ENCODE data around the gene TRIM26. TPM values are rescaled to one million over a fixed set of nuclear protein-coding genes. Genes with fewer than 3 reads are reported as not detected.

Gene TRIM26
- total and polyA plus RNA-seq, 8 donors: 12.1 to 25.8 (median 21.7) TPM

DNA sequence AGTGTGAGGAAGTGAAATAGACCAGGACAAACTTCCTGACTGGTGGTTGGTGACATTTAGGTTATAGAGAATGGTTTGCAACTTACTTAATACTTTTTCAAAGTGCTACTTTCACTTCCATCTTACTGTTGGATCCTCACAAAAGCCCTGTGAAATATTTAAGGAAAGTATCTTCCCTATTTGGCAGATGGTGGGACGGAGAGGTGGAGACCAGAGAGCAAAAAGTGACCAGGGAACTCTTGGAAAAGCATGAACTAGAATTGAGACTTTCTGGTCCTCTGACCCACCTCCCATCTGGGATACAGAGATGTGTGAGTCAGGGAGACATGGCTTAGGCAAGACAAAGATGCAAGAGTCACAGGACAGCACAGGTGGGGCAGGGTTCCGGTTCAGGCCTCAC, 55.2 kb downstream of the TRIM26 start:
- no peaks in the 10 kb centered on the region for H3K9me3 ChIP-seq
- TF ChIP-seq, protein P1, sequence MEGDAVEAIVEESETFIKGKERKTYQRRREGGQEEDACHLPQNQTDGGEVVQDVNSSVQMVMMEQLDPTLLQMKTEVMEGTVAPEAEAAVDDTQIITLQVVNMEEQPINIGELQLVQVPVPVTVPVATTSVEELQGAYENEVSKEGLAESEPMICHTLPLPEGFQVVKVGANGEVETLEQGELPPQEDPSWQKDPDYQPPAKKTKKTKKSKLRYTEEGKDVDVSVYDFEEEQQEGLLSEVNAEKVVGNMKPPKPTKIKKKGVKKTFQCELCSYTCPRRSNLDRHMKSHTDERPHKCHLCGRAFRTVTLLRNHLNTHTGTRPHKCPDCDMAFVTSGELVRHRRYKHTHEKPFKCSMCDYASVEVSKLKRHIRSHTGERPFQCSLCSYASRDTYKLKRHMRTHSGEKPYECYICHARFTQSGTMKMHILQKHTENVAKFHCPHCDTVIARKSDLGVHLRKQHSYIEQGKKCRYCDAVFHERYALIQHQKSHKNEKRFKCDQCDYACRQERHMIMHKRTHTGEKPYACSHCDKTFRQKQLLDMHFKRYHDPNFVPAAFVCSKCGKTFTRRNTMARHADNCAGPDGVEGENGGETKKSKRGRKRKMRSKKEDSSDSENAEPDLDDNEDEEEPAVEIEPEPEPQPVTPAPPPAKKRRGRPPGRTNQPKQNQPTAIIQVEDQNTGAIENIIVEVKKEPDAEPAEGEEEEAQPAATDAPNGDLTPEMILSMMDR (IDR thresholded peaks at IDR 0.05): no peak
- DNase-seq (no peak), FAIRE-seq (no peak), ATAC-seq (no peak)
- intact Hi-C loops (cut with DNase I): no loop called here
- no peaks in the 10 kb centered on the region for H3K36me3 ChIP-seq
- H3K4me3 ChIP-seq: no peak overlapping the region
- H3K27ac ChIP-seq: no peak overlapping the region
- WGBS, 2 donors: 67 to 75% methylated on average over 2 of the region's 2 CpGs
- H3K27me3 ChIP-seq: no peaks in the 10 kb centered on the region
- peaks cover 0 to 5% (median 0%) of the 10 kb centered on the region in 3 donors for H3K4me1 ChIP-seq

DNA sequence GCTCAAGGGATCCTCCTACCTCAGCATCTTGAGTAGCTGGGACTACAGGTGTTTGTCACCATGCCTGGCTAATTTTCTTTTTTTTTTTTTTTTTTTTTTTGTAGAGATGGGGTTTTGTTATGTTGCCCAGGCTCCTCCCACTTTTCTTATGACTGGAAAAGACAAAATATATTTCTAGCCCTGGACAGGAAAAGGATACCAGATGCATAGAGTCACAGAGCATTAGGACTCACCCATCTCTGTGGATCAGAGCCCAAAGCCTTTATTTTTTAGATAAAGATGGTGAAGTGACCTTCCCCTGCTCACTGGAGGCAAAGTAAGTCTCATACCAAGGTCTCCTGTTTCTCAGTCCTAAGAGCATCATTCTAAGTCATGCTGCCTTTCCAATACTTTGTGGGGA, 55.6 kb downstream of the TRIM26 start:
- no peak for FAIRE-seq
- DNase-seq: no peak
- H3K36me3 ChIP-seq: no peaks in the 10 kb centered on the region
- TF ChIP-seq, protein P1 (IDR thresholded peaks at IDR 0.05): no peak
- intact Hi-C loops (cut with DNase I): no loop called here
- ATAC-seq: no peak
- H3K9me3 ChIP-seq: no peaks in the 10 kb centered on the region
- H3K4me3 ChIP-seq: no peak overlapping the region
- no peak overlapping the region for H3K27ac ChIP-seq
- no peaks in the 10 kb centered on the region for H3K27me3 ChIP-seq
- peaks cover 0 to 5% (median 0%) of the 10 kb centered on the region in 3 donors for H3K4me1 ChIP-seq

DNA sequence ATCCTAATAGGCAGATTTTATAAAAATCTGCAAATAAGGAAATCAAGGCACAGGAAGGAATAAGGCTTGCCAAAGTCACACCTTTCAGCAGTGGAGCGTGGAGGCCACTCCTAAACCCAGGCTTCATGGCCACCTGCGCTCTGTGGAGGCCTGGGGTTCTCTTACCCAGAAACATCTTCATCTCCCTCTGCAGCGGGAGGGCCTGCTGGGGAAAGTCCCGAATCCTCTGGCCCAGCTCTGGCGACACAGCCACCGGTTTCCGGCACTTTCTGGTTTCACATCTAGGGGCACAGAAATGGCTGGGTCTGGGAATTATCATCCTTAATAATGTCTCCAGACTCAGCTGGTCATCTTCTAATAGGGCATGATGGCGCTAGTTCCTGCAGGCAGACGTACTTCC, 56.4 kb downstream of the TRIM26 start:
- intact Hi-C loops (cut with DNase I): no loop called here
- FAIRE-seq: no peak
- ATAC-seq: no peak
- TF ChIP-seq, protein P1 (IDR thresholded peaks at IDR 0.05): no peak
- WGBS, 2 donors: 76 to 79% methylated on average over 9 of the region's 9 CpGs
- H3K27ac ChIP-seq: no peak overlapping the region
- peaks cover 0 to 5% (median 0%) of the 10 kb centered on the region in 3 donors for H3K4me1 ChIP-seq
- H3K36me3 ChIP-seq: no peaks in the 10 kb centered on the region
- H3K27me3 ChIP-seq: no peaks in the 10 kb centered on the region
- no peak for DNase-seq
- H3K9me3 ChIP-seq: no peaks in the 10 kb centered on the region
- no peak overlapping the region for H3K4me3 ChIP-seq

DNA sequence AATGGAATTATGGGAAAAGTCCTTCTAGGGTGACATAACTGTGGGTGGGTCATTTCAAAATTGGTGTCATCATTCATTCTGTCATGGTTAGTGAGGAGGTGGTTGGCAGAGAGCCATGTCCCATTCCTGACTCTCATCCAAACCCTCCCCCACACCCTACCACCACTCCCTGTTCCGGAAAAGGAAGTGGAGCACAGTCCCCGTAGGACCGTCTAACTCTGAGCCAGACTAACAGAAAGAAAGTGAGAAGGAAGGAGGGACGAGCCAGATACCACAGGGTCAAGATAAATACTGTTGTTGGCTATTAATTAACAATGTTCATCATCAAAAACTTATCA, 57.0 kb downstream of the TRIM26 start:
- no peaks in the 10 kb centered on the region for H3K9me3 ChIP-seq
- peaks cover 0 to 5% (median 0%) of the 10 kb centered on the region in 3 donors for H3K4me1 ChIP-seq
- ATAC-seq (peak; percentile 71 to 87 (median 82)), DNase-seq (peak in 3 of 6 donors; percentile 36 to 67 (median 40)), FAIRE-seq (no peak)
- no peak overlapping the region for H3K27ac ChIP-seq
- H3K27me3 ChIP-seq: no peaks in the 10 kb centered on the region
- TF ChIP-seq, protein P1 (IDR thresholded peaks at IDR 0.05): no peak
- 14 to 35% methylated on average over 4 of the region's 4 CpGs for WGBS, 2 donors
- intact Hi-C loops (cut with DNase I): no loop called here
- H3K4me3 ChIP-seq: no peak overlapping the region
- H3K36me3 ChIP-seq: no peaks in the 10 kb centered on the region

DNA sequence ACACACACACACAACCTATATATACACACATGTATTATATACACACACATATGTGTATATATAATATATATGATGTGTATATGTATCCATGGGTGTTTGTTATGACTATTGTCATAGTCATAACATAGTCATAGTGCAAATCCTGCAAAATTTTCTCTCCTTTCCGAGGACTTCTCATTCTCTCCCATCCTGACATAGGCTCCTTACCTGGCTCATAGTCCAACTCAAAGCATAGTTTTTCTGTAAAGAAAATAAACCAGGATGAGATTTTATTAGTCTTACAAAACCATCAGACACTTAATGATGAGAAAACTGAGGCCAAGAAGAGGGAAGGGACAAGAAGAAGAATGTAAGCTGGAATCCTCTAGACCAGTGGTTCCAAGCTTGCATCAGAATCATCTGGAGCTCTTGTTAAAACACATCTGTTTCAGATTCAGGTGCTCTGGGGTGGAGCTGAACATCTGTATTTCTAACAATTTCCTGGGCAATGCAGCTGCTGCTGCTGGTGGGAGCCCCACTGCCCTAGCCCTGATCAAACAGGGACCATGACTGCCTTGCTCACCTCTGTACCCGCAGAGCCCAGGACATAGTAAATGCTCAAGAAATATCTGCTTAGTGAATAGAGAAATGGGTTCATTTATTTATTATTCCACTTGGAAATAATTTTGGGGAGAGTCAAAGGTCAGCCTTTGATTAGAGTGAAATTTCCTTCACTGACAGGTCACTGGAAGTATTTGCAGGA, 57.5 kb downstream of the TRIM26 start:
- H3K4me1 ChIP-seq: peaks cover 0 to 5% (median 0%) of the 10 kb centered on the region in 3 donors
- H3K27ac ChIP-seq: no peak overlapping the region
- TF ChIP-seq, protein P1 (IDR thresholded peaks at IDR 0.05): no peak
- DNase-seq: no peak
- ATAC-seq: peak in 1 of 4 donors; percentile 12
- WGBS, 2 donors: 81 to 82% methylated on average over 2 of the region's 2 CpGs
- intact Hi-C loops (cut with DNase I): no loop called here
- H3K9me3 ChIP-seq: no peaks in the 10 kb centered on the region
- H3K4me3 ChIP-seq: no peak overlapping the region
- no peak for FAIRE-seq
- no peaks in the 10 kb centered on the region for H3K36me3 ChIP-seq
- H3K27me3 ChIP-seq: no peaks in the 10 kb centered on the region

Measured in pancreas (tissue), 10 donors.